NCI-H146 treated with DMSO at 0.1 percent for 48 hours (cell line): ENCODE data around the gene INTS7.

Experiments
- DNase-seq: peaks from one replicate; lab custom pipeline; 2025; ENCODE audit not compliant: unreplicated experiment; lab: John Stamatoyannopoulos, UW

INTS7 gene, protein sequence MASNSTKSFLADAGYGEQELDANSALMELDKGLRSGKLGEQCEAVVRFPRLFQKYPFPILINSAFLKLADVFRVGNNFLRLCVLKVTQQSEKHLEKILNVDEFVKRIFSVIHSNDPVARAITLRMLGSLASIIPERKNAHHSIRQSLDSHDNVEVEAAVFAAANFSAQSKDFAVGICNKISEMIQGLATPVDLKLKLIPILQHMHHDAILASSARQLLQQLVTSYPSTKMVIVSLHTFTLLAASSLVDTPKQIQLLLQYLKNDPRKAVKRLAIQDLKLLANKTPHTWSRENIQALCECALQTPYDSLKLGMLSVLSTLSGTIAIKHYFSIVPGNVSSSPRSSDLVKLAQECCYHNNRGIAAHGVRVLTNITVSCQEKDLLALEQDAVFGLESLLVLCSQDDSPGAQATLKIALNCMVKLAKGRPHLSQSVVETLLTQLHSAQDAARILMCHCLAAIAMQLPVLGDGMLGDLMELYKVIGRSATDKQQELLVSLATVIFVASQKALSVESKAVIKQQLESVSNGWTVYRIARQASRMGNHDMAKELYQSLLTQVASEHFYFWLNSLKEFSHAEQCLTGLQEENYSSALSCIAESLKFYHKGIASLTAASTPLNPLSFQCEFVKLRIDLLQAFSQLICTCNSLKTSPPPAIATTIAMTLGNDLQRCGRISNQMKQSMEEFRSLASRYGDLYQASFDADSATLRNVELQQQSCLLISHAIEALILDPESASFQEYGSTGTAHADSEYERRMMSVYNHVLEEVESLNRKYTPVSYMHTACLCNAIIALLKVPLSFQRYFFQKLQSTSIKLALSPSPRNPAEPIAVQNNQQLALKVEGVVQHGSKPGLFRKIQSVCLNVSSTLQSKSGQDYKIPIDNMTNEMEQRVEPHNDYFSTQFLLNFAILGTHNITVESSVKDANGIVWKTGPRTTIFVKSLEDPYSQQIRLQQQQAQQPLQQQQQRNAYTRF

DNA sequence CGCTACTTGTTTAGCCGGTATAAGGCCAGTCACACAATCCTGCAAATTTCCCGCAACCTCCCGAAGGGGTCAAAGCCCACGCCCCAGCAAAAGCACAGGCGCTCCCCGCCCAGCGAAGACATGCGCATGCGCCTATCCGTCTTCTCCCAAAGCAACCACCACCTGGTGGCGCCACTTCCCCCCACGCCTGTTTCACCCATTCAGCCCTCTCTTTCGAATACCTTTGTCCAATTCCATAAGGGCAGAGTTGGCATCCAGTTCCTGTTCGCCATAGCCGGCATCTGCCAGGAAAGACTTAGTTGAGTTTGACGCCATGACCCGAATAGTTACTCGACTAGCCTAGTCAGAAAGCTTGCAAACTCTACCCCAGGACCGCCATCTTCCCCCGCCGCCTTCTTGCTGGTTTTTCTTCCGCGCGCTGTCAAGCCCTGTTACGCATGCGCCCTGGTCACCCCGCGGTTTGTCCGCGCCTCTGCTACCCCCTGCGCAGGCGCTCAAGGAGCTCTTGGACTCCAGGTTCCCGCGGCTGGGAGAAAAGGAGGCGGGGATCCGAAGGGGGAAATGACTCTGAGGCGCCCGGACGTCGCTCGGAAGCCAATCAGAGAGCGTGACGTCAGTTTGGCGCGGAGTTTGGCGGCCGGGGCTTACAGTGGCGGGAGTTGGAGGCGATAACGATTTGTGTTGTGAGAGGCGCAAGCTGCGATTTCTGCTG is at the start of gene INTS7, which contains the start of gene DTL:
INTS7 (minus strand) TSS at position 435 of the 712 bp plus-strand sequence; CDS start at position 315, 120 bp downstream.
DTL (plus strand) TSS at position 626 of the 712 bp plus-strand sequence. CDS start 143 bp downstream, outside the sequence.
- DNase-seq = peak; percentile 99

DNA sequence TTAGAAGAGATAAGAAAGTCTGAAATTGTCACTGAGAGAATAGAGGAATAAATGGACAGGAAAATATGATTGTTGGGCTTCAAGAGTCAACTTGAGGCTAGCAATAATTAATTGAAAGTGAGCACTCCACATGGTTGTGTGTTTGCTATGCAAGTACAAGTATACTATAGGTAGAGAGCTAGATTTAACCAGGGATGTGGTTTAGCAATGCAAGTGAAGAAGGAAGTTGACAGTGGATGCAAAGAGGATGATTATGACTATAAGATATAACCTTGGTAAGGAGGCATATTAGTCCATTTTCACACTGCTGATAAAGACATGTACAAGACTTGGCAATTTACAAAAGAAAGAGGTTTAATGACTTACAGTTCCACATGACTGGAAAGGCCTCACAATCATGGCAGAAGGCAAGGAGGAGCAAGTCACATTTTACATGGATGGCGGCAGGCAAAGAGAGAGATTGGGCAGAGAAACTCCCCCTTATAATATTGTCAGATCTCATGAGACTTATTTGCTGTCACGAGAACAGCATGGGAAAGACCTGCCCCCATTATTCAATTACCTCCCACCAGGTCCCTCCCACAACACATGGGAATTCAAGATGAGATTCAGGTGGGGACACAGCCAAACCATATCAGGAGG is 47.5 kb upstream of the INTS7 start:
- DNase-seq = no peak

DNA sequence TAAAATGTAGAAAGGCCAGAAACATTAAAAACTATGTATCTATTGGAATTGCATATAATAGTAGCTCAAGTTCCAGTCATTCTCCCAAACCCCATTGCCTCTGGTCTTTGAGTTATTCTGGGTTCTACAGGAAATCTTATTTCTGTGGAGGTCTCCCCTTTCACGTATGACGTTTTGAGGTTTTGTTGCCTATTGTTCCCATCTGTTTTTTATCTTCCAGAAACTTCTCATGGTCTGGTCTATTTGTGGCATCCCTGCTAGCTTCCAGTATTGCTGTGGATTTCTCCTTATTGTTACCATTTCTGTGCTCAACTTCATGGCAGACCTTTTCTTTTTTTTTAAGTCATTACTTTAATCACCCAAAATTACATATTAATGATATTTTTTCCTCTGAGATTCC is 43.5 kb upstream of the INTS7 start:
- DNase-seq = no peak

DNA sequence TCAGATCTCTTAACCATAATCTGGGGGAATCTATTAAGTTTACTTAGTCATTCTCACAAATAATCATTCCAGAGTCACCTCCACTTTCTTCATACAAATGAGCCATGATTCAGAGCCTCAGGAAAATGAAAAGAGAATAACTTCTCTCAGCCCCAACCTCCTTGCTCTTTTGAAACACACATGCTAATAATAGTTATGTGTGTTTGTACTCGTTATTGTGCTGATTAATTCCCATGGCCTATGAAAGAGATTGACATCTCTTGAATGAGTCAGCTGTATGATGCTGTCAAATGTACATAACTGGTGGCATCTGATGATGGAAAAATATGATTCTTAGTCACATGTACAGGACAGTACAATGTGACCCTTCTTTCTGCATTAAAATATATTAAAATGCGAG is 41.7 kb upstream of the INTS7 start:
- DNase-seq = no peak

DNA sequence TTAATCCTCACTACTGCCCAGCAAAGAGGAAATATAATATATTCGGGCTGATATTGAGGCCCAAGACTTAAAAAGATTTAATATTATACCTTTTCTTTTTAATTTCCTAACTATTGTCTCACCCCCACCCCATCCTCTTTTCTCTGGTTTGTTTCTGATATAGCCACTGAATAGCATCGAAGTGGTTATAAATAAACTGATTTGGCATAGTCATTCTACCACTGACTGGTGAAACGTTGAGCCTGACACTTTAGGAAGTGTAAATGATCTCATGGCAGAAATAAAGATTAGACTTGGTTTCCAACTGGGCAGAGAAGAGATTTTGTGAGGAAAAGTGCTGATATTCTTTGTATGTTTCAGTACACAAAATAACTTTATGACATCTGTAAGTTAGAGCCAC is 39.5 kb upstream of the INTS7 start:
- no peak for DNase-seq

DNA sequence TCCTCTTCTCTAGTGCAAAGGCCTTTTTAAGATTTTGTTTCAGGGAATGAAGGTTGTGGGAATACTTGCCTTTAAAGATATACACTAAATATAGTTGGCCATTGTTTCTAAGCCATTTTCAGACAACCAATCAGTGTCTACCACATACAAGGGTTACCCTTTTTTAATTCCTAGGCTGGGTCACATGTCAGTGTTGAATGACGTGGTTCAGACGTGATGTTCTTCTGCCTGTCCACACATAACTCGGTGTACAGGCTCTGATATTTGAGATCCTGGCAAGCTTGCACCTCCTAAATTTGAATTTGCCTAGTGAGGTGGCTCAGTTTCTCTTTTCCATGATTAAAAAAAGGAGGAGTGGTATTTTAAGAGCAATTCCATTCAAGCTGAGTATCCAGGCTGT is 39.0 kb upstream of the INTS7 start:
- no peak for DNase-seq

DNA sequence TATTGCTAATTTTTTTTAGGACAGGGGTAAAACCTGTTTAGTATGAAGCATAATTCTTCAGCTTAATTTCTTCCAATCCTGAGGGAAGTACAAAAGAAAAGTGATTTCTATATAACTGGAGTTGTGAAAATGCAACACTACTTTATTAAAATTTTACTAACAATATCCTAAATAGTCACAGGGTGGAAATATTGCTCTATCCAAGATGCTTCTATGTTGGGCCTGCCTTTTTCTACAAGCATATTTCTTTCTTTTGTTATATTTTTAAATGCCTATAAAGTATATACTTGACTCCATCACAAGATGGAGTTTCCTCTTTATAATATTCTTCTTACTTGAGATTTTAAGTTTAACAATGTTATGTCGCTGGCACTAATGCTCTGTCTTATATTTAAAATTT is 38.1 kb upstream of the INTS7 start:
- DNase-seq = no peak

DNA sequence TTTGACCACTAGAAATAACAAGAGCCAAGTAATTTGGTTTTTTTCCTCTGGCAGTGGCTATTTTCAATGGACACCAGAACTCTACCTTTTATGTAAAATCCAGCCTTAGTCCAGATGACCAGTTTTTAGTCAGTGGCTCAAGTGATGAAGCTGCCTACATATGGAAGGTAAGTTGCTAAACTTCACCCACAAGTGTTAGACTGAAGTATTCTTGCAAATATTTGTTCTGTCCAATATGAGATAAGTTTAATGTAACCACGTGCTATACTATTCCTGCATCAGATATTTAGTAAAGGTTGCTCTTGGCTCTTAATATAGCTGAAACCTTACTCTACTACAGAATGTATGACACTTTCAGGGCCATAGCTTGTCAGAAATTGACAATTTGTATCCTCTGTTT is 36.7 kb upstream of the INTS7 start:
- no peak for DNase-seq

DNA sequence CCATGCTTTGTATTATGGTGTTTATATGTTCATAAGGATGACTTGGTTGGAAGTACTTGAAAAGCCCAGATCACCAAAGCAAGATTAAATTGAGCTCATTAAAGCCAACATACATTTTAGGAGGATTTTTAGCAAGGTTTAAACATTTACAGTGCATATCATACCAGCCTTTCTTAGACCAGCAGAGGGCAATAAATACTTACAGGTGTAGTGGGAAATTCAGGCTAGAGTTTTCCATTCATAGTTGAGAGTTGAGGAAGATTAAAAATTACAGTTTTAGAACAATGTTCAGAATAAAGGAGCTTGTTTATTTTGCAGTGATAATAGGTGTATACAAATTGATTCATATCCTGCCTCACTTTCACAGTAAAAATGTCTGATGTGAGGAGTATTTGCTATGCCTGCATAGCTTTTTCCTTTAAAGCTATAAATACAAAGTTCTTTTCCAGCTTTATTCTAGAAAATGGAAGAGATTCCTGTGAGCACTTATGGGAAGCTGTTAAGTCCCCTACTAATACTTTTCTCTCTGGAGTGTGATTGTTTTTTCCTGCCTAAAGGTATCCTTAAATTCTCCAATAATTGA is 35.5 kb upstream of the INTS7 start:
- peak; percentile 17 for DNase-seq

DNA sequence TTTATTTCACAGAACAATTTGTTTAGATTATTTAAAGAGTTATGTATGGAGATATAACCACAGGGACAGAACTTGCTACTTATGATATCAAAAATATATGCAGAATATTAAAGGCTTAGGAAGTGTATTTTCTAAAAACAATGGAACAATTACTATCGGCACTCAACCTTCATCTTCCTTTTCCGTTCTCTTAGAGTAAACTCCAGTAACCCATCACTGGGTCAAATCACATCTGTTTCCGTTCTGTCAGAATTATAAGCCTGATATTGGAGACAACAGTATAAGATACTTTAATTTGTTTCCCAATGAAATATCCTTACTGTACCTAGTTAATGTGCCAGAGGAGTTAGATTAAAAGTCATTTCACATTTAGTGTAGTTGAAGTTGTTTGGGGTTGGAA is 32.4 kb upstream of the INTS7 start:
- DNase-seq = no peak

DNA sequence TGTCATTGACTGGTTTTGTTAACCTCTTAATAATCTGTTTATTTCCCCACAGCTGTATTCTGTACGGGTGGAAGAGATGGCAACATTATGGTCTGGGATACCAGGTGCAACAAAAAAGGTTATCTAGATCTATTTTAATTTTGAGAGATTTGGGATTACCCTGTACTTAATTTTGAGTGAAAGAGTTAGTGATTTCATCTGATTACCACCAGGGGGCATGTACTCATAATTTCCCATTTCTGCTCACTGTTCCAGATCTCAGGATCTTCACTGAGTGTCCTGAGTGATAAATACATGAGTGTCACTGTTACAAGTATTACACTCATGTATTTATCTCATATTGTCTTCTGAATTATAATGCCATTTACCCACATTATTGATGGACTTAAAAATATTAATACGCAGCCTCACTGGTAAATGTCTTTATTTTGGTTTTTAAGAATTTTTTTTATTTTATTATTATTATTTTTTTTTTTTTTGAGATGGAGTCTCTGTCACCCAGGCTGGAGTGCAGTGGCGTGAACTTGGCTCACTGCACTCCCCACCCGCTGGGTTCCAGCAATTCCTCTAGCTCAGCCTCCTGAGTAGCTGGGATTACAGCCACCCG is 27.6 kb upstream of the INTS7 start:
- DNase-seq = peak; percentile 47

DNA sequence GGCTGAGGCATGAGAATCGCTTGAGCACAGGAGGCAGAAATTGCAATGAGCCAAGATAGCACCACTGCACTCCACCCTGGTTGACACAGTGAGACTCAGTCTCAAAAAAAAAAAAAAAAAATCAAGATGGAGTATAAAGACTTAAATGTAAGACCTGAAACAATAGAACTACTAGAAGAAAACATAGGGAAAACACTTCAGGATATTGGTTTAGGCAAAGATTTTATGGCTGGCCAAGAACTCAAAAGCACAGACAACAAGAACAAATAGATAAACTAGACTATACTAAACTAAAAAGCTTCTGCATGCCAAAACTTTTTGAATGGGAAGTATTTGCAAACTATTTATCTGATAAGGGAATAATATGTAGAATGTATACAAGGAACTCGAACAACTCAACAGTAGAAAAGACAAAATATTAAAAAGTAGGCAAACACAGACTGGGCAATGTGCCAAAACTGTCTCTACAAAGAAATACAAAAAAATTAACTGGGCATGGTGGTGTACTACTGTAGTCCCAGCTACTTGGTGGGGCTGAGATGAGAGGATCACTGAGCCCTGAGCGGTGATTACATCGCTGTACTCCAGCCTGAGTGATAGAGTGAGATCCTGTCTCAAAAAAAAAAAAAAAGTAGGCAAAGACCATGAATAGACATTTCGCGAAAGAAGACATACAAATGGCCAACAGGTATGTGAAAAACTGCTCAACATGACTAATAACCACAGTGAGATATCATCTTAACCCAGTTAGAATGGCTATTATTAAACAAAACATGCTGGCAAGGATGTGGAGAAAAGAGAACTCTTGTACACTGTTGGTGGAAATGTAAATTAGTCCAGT is 25.5 kb upstream of the INTS7 start:
- no peak for DNase-seq

DNA sequence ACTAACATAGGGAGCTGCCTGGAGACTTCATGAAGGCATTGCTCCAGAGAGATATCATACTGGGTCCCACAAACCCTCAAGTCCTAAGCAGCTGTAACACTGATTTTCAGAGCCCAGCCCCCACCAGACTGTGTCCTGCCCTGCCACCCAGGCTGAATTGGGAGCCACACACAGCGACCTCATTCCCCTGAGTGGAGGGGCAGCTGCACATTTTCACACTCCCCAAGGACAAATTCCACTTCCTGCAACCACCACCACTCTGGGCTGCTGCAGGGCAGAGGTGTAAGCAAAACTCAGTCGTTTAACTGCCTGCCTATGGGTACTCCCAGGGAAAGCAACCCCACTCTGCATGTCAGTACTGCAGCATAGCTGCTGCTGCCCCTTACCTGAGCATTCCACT is 20.0 kb upstream of the INTS7 start:
- no peak for DNase-seq

DNA sequence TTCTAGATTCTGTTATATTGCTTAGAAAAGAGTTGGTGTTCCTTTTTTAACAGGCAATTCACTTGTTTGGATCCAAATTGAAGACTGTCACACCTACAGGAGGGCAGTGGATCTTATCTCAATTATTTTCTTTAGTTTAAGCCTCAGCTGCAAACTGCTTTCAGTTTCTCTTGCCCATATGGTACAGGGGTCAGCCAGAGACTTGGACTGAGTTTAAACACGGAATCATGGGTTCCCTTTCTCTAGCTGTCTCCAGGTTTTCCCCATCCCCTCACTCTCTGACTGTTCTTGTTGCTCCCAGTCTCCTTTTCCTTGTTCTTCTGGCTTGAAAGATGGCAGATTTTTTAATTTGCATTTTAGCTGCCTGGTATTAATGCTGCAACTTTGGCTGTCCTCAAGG is 18.6 kb upstream of the INTS7 start:
- DNase-seq = no peak

DNA sequence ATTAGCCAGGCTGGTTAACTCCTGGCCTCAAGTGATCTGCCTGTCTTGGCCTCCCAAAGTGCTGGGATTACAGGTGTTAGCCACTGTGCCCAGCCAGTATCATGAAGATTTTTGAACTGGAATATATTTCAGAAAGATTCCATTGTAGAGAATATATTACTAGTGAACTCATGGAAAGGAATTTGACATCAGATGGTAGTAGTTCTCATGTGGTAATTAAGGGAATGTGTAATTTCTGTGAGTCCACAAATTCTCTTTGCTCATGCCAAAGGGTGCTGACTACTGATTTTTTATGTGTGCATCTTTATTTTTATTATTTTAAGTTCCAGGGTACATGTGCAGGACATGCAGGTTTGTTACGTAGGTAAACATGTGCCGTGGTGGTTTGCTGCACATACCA is 10.6 kb upstream of the INTS7 start:
- no peak for DNase-seq

DNA sequence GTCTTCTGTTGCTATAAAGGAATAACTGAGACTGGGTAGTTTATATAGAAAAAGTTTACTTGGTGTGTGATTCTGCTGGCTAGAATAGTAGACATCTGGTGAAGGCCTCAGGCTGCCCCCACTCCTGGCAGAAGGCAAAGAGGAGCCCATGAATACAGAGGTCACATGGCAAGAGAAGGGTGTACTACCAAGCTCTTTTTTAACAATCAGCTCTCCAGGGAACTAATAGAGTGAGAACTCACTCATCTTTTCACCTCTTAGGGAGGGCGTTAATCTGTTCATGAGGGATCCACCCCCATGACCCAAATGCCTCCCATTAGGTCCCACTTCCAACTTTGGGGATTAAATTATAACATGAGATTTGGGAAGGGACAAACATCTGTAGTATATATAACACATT is 9.5 kb upstream of the INTS7 start:
- DNase-seq = no peak

DNA sequence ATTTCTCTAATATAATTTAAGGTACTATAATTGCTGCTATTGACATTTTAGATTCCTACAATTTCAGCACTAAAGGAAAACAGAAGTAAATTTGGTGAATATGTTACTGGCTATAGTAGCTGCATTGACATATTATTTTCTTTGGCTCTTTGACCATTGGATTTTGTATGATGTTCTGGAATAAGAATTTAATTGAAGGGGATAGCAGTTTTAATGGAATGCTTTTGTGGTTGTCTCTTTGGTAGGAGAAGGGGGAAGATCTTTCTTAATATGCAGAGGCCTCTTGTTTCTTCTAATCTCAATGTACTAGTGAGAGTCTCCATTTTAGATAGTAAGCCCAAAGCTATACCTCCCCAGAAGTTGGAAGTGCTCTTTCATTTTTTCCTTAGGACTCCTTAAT is 7.1 kb upstream of the INTS7 start:
- DNase-seq = no peak

DNA sequence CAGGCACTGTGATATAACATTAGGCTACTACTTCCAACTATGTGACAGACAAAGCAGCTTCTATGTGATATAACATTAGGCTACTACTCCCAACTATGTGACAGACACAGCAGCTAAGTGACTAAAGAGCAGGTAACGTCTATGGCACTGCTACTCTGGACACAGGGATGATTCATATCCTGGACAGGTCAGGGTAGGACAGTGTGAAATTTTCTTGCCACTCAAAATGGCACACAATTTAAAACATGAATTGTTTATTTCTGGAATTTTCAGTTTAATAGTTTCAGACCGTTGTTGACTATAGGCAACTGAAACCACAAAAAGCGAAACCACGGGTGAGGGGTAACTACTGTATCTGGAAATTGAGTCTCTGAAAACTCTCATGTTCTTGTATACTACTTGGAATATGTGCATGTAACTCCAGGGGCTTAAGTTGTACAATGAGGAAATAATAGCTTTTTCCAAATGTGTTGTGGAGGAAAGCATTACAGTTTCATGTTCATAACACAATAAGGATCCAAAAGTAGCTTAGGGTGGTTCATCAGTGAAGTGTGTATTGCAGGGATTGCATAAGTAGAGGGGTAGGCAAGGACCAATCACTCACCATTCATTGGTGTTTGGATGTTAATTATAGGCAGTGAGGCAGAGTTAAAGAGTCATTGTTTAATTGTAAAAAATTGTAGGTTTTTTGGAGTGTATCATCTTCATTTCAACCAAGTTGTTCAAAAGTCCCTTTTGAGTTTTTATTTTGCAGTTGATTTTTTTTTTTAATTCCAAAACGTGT is 5.5 kb upstream of the INTS7 start:
- DNase-seq = no peak
